GM10266 (cell line): ENCODE results near the gene ZFYVE1.

Source experiments
- DNase-seq: peaks from one replicate; pipeline ENCODE4 v3.0.0; 2012; ENCODE audit errors: extremely low spot score
- CTCF ChIP-seq: IDR thresholded peaks from 2 replicates; pipeline ENCODE4 v1.5.1; 2012; ENCODE audit warnings: mild to moderate bottlenecking, low read depth; ENCODE audit not compliant: control insufficient read depth, insufficient read depth; ENCODE audit errors: missing control alignments

The ZFYVE1 gene

GRCh38 chr14:72952171-72952570, 74.7 kb downstream of the ZFYVE1 start:
- no peak for DNase-seq
- TF ChIP-seq CTCF: no peak

GRCh38 chr14:72948481-72949138, 78.3 kb downstream of the ZFYVE1 start:
- peak; percentile 87 for TF ChIP-seq CTCF
- peak; percentile 72 for DNase-seq

- DNase-seq: no peak
- TF ChIP-seq CTCF: no peak
These were observed 79.3 kb downstream of the ZFYVE1 start for GRCh38 chr14:72947366-72948160.

- DNase-seq: no peak
- TF ChIP-seq CTCF: no peak
These were observed 80.4 kb downstream of the ZFYVE1 start for GRCh38 chr14:72946491-72946890.

- DNase-seq: no peak
- TF ChIP-seq CTCF: no peak
These were observed 81.4 kb downstream of the ZFYVE1 start for GRCh38 chr14:72945356-72946027.

GRCh38 chr14:72943876-72944430, 83.0 kb downstream of the ZFYVE1 start:
- DNase-seq: no peak
- TF ChIP-seq CTCF: no peak
